ENCODE data around the gene GPR153. TPM values are rescaled to one million over a fixed set of nuclear protein-coding genes. Genes with fewer than 3 reads are reported as not detected.

The GPR153 gene
- total and polyA plus RNA-seq, 2 donors (not counting 1 experiment from before 2014, with no cell fraction given): 4.0 to 8.9 TPM

GRCh38 chr1:6245869-6246496, 14.9 kb downstream of the GPR153 start:
- peaks cover 30% of the 10 kb centered on the region for H3K27me3 ChIP-seq (ENCODE audit: control insufficient read depth, insufficient read depth, low read length)
- no peaks in the 10 kb centered on the region for H3K36me3 ChIP-seq (ENCODE audit: control insufficient read depth, insufficient read depth, low read length)
- no peak overlapping the region for H3K9ac ChIP-seq (ENCODE audit: insufficient read depth, low read length)
- no peak overlapping the region for H3K27ac ChIP-seq (ENCODE audit: insufficient read depth, low read length)
- TF ChIP-seq, protein P1, sequence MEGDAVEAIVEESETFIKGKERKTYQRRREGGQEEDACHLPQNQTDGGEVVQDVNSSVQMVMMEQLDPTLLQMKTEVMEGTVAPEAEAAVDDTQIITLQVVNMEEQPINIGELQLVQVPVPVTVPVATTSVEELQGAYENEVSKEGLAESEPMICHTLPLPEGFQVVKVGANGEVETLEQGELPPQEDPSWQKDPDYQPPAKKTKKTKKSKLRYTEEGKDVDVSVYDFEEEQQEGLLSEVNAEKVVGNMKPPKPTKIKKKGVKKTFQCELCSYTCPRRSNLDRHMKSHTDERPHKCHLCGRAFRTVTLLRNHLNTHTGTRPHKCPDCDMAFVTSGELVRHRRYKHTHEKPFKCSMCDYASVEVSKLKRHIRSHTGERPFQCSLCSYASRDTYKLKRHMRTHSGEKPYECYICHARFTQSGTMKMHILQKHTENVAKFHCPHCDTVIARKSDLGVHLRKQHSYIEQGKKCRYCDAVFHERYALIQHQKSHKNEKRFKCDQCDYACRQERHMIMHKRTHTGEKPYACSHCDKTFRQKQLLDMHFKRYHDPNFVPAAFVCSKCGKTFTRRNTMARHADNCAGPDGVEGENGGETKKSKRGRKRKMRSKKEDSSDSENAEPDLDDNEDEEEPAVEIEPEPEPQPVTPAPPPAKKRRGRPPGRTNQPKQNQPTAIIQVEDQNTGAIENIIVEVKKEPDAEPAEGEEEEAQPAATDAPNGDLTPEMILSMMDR (conservative IDR thresholded peaks at IDR 0.05 in 1 of 2, IDR thresholded peaks at IDR 0.05 in 1 of 2; ENCODE audit: low read depth in 1 of 2, low read length in 2 of 2): no peak
- TF ChIP-seq EZH2 (IDR thresholded peaks at IDR 0.05; ENCODE audit: low read length, missing control alignments): no peak
- no peak overlapping the region for H2AFZ ChIP-seq (ENCODE audit: low read length)
- H4K20me1 ChIP-seq (ENCODE audit: control insufficient read depth, extremely low read depth, insufficient read depth, low read length): no peaks in the 10 kb centered on the region
- no peak overlapping the region for H3K4me3 ChIP-seq (replicated peaks in 1 of 4; ENCODE audit: control extremely low read depth in 1 of 4, insufficient read depth in 1 of 4, low read depth in 3 of 4, low read length in 4 of 4)
- H3K4me1 ChIP-seq (ENCODE audit: control insufficient read depth, extremely low read depth, insufficient read depth, low read length): peaks cover 5% of the 10 kb centered on the region
- peak overlapping the region; percentile 35 for H3K4me2 ChIP-seq (ENCODE audit: extremely low read depth, insufficient read depth, low read length)
- DNase-seq (ENCODE audit: low read depth in 2 of 2): no peak
- no peaks in the 10 kb centered on the region for H3K79me2 ChIP-seq (ENCODE audit: control insufficient read depth, insufficient read depth, low read length)
- no peaks in the 10 kb centered on the region for H3K9me3 ChIP-seq (ENCODE audit: control insufficient read depth, insufficient read depth, low read depth, low read length)

DNA sequence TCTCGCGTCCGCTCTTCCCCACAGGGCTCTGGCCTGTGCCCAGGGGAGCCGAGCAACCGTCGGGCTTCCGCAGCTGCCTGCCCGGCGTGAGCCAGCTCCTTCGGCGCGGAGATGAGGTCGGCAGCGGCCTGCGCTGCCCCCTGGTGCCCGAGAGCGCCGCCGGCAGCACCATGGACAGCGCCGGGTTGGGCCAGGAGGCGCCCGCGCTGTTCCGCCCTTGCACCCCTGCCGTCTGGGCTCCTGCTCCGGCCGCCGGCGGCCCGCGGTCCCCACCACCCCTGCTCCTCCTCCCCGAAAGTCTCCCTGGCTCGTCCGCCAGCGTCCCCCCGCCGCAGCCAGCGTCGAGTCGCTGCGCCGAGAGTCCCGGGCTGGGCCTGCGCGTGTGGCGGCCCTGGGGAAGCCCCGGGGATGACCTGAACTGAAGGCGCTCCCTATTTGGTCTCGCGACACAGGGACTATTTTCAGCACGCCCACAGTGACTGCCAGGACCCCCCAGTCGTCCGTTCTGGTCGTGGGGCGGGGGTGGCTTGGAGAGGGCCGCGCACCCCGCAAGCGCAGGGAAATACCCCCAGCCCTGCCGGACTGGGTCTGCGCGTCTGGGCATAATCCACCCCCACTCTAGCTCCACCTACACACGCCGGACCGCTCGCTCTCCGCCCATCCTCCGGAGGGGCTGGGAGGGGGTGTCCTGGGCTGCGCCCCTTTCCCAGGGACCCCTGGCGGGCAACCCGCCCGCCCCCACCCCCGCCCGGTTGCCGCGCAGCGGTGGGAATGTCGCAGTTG, 15.6 kb downstream of the GPR153 start:
- H4K20me1 ChIP-seq (ENCODE audit: control insufficient read depth, extremely low read depth, insufficient read depth, low read length): no peaks in the 10 kb centered on the region
- H3K27ac ChIP-seq (ENCODE audit: insufficient read depth, low read length): no peak overlapping the region
- H3K4me1 ChIP-seq (ENCODE audit: control insufficient read depth, extremely low read depth, insufficient read depth, low read length): peaks cover 5% of the 10 kb centered on the region
- no peaks in the 10 kb centered on the region for H3K36me3 ChIP-seq (ENCODE audit: control insufficient read depth, insufficient read depth, low read length)
- peak; percentile 6 for TF ChIP-seq EZH2 (IDR thresholded peaks at IDR 0.05; ENCODE audit: low read length, missing control alignments)
- TF ChIP-seq, protein P1 (conservative IDR thresholded peaks at IDR 0.05 in 1 of 2, IDR thresholded peaks at IDR 0.05 in 1 of 2; ENCODE audit: low read depth in 1 of 2, low read length in 2 of 2): peak; percentile 61 to 72
- H2AFZ ChIP-seq (ENCODE audit: low read length): no peak overlapping the region
- H3K9me3 ChIP-seq (ENCODE audit: control insufficient read depth, insufficient read depth, low read depth, low read length): no peaks in the 10 kb centered on the region
- H3K27me3 ChIP-seq (ENCODE audit: control insufficient read depth, insufficient read depth, low read length): peaks cover 33% of the 10 kb centered on the region
- no peak overlapping the region for H3K4me3 ChIP-seq (replicated peaks in 1 of 4; ENCODE audit: control extremely low read depth in 1 of 4, insufficient read depth in 1 of 4, low read depth in 3 of 4, low read length in 4 of 4)
- no peaks in the 10 kb centered on the region for H3K79me2 ChIP-seq (ENCODE audit: control insufficient read depth, insufficient read depth, low read length)
- peak; percentile 70 to 73 for DNase-seq (ENCODE audit: low read depth in 2 of 2)
- H3K4me2 ChIP-seq (ENCODE audit: extremely low read depth, insufficient read depth, low read length): peak overlapping the region; percentile 51
- no peak overlapping the region for H3K9ac ChIP-seq (ENCODE audit: insufficient read depth, low read length)

DNA sequence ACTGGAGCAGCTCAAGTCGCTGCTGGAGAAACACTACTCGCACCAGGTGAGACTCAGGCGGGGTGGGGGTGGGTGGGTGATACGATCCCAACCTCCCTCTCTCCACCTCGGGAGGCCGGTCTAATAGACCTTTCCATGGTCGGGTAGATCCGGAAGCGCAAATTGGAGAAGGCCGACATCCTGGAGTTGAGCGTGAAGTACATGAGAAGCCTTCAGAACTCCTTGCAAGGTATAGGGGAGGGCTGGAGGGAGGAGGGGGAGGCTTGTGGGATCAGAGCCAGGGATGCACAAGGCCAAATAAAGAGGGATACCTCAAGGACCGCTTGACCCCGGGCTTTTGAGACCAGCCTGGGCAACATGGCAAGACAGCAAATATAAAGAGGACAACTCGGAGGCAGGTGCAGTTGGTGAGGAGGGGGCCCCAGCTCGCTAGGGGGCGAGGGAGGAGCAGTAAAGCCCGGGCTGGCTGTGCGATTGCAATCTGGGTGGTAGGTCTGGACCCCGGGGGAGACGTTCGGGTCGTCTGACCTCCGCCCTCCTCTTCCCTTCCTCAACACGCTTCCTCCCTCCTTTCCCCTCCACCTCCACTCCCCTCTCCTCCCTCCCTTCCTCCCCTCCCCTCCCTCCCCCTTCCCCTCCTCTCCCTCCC, 16.4 kb downstream of the GPR153 start:
- Histone ChIP-seq H3K79me2 (ENCODE audit: control insufficient read depth, insufficient read depth, low read length) (no peaks in the 10 kb centered on the region), H3K4me2 (ENCODE audit: extremely low read depth, insufficient read depth, low read length) (no peak overlapping the region), H2AFZ (ENCODE audit: low read length) (no peak overlapping the region), H3K27me3 (ENCODE audit: control insufficient read depth, insufficient read depth, low read length) (peaks cover 29% of the 10 kb centered on the region), H3K9me3 (ENCODE audit: control insufficient read depth, insufficient read depth, low read depth, low read length) (no peaks in the 10 kb centered on the region), H3K9ac (ENCODE audit: insufficient read depth, low read length) (no peak overlapping the region), H3K27ac (ENCODE audit: insufficient read depth, low read length) (no peak overlapping the region), H3K4me1 (ENCODE audit: control insufficient read depth, extremely low read depth, insufficient read depth, low read length) (peaks cover 5% of the 10 kb centered on the region), H3K4me3 (replicated peaks in 1 of 4; ENCODE audit: control extremely low read depth in 1 of 4, insufficient read depth in 1 of 4, low read depth in 3 of 4, low read length in 4 of 4) (no peak overlapping the region), H4K20me1 (ENCODE audit: control insufficient read depth, extremely low read depth, insufficient read depth, low read length) (no peaks in the 10 kb centered on the region), H3K36me3 (ENCODE audit: control insufficient read depth, insufficient read depth, low read length) (no peaks in the 10 kb centered on the region)
- no peak for DNase-seq (ENCODE audit: low read depth in 2 of 2)
- peak; percentile 68 for TF ChIP-seq EZH2 (IDR thresholded peaks at IDR 0.05; ENCODE audit: low read length, missing control alignments)
- TF ChIP-seq, protein P1 (conservative IDR thresholded peaks at IDR 0.05 in 1 of 2, IDR thresholded peaks at IDR 0.05 in 1 of 2; ENCODE audit: low read depth in 1 of 2, low read length in 2 of 2): no peak
